Fibroblast of the aortic adventitia (primary cell): ENCODE data around the gene FAAH2. TPM values are rescaled to one million over a fixed set of nuclear protein-coding genes. Genes with fewer than 3 reads are reported as not detected.

Source experiments
- DNase-seq: peaks from one replicate; pipeline ENCODE4 v3.0.0-alpha.2; 2010; ENCODE audit warnings: low read depth
- H3K4me3 ChIP-seq: 2 replicates; pipeline ENCODE4 v1.5.1; 2011; ENCODE audit warnings: low read depth, mild to moderate bottlenecking, control low read depth, low read length, moderate library complexity
- total RNA-seq: library from RNA; depleted of rRNA; stranded (reverse); fragments of >200 nt; gene quantifications from 2 replicates; pipeline ENCODE4 v1.2.3, GENCODE V29; 2012; ENCODE audit warnings: low replicate concordance
- TF ChIP-seq, protein P1 (sequence below): IDR thresholded peaks from 2 replicates; pipeline ENCODE4 v1.5.1; 2011; ENCODE audit warnings: mild to moderate bottlenecking, low read length, control low read depth, inconsistent platforms; ENCODE audit not compliant: insufficient read depth

The FAAH2 gene
- total RNA-seq, 1 donor = under 0.01 TPM

DNA sequence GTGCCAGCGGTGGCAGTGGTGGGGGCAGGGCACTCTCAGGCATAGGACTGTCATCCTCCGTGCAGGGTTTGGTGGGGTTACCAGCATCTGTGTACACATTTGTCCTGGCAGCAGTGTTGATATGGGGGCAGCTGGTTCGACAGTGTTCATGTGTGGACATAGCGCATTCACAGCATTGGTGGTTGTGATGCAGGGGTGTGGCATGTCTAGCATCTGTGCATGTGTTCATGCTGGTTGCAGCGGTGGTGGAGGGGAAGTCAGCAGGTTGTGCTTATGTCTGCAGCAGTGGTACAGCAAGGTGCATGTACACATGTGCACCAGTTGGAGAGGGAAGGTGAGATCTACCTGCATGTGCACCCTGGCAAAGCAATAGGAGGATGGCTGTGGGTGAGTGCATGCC, 230.0 kb downstream of the FAAH2 start:
- TF ChIP-seq, protein P1, sequence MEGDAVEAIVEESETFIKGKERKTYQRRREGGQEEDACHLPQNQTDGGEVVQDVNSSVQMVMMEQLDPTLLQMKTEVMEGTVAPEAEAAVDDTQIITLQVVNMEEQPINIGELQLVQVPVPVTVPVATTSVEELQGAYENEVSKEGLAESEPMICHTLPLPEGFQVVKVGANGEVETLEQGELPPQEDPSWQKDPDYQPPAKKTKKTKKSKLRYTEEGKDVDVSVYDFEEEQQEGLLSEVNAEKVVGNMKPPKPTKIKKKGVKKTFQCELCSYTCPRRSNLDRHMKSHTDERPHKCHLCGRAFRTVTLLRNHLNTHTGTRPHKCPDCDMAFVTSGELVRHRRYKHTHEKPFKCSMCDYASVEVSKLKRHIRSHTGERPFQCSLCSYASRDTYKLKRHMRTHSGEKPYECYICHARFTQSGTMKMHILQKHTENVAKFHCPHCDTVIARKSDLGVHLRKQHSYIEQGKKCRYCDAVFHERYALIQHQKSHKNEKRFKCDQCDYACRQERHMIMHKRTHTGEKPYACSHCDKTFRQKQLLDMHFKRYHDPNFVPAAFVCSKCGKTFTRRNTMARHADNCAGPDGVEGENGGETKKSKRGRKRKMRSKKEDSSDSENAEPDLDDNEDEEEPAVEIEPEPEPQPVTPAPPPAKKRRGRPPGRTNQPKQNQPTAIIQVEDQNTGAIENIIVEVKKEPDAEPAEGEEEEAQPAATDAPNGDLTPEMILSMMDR = no peak
- no peak overlapping the region for H3K4me3 ChIP-seq
- no peak for DNase-seq

DNA sequence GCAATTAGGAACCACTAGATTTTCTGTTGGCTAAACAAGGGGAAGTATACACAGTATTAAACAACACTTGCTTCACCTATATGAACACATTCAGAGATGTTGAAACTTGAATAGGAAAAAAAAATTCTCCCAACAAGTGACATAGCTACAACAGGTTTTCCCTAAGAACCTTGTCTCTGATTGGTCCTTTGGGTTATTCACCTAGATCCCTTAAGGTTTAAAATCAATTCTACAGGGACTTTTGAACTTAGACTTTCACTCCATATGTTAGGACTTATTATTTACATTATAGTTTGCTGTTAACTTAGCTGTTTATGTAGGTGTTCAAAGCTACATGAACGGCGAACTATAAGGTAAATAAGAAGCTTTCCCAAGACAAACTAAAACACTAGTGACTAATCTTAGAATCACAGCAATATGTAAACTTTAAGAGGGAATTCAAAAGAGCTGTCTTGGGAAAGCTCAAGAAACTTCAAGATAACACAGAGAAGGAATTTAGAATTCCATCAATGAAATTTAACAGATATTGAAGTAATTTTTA, 233.1 kb downstream of the FAAH2 start:
- TF ChIP-seq, protein P1 = no peak
- DNase-seq = no peak

DNA sequence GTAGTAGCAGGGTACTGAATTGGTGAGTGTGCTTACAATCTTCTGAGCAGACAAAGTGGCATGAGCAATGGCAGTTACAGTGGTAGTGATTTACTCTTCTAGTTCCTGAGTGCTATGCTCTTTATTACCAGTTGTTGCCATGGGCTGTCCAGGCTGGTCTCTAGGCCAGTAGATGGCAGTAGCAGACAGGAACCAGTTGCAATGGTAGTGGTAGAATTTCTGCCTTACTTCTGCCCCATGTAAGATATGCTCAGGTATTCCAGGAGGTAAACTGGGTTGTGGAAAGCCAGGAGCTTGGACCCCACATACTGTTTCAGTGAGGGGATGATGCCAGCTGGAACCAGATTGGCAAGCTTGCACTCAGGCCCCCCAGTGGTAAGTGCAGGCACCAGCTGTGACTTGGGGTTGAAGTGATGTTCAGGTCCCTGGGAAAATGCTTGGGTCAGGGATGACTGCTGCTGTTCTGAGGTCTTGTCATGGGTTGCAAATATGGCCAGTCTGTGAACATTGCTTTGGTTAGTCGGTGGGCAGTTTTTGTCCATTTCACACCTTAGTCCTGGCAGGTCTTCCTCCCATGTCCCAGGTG, 242.3 kb downstream of the FAAH2 start:
- H3K4me3 ChIP-seq = no peak overlapping the region
- DNase-seq = peak; percentile 4
- TF ChIP-seq, protein P1 = peak; percentile 40

More for the DNA sequence above, 233.1 kb downstream of the FAAH2 start:
- no peak overlapping the region for H3K4me3 ChIP-seq

Other genes with a start within 250 kb of the FAAH2 start
- gene SPIN2B, start 165.2 kb upstream of the FAAH2 start, total RNA-seq = 7.4 and 9.4 TPM in 2 replicates
- 0.63 TPM in 1 of 2 replicates, not detected in the other for gene SPIN2A, start 149.3 kb upstream of the FAAH2 start, total RNA-seq